HG03469 (cell line): ENCODE data around the gene SERPINB6.
"Not testable (repeated sequence)": the region's sequence is repeated elsewhere in the genome, so short reads cannot be mapped to it uniquely, and the experiment has no call there.

Experiments
- ATAC-seq: cut with Tn5 transposase; IDR thresholded peaks from one replicate; pipeline ENCODE4 v1.9.1; 2021; ENCODE audit warnings: mild to moderate bottlenecking, moderate library complexity, moderate number of reproducible peaks; ENCODE audit not compliant: unreplicated experiment

Gene SERPINB6

DNA sequence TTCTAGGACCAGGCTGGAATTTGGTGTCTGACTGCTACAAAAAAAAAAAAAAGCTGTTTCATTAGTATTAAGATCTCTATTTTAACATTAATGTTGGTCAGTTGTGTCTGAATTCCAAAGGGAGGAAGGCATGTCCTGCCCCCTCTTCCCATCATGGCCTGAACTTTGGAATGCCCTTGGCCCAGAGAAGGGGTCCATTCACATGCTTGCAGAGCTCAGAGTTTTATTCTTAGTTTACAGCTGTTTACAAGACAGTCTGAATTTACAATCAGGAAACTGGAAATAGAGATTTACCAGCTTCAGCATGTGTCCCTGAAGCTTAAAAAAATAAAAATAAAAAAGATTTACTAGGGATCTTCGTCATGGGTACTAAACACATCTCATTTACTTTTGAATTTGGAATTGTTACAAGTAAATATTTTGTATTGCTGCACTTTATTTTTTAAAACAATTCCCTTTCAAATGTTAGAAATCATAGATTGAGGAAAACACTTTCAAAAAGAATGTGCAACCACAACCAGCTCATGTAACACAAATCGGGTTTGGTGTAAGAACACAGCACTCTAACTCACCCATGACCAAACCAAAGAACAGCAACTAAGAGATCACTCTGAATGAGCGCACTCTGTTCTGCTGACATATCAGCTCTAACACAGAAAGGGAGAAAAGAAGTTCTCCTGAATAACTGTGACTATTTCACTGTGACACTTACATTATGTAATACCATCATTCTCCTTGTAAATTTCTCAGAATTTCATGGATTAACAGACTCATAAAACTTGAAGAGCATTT lies 6.6 kb upstream of the SERPINB6 start:
- no peak for ATAC-seq

DNA sequence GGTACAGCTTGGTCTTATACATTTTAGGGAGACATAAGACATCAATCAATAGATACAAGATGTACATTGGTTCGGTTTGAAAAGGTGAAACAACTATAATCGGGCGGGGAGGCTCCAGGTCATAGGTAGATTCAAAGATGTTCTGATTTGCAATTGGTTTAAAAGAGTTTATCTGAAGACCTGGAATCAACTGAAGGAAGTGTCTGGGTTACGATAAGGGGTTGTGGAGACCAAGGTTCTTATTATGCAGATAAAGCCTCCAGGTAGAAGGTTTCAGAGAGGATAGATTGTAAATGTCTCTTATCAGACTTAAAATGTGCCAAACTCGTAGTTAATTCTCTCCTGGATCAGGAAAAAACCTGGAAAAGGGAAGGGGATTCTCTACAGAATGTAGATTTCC lies 5.9 kb upstream of the SERPINB6 start:
- ATAC-seq = no peak

DNA sequence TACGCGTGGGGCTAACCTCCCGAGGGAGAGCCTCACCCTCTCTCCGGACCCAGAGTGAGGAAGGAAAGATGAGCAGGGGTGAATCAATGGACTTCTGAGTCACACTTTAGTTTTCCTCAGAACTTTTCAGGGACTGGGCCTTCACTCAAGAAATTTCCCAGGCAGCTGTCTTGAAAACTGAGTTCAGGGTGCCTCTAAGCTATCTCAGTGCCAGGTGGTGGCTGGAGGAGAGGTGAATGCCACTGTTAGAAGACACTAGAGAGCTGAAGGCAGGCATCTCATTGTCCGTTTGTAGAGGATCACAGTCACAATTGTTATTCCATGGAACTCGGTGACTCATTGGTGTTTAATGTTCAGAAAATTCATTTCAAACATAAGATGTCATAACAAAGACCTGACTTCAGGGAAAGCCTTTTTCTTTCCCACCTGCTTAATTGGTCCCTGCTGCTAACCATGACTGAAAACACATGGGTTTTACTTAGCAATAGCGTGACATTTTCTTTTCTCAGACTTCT lies 5.3 kb upstream of the SERPINB6 start:
- no peak for ATAC-seq

DNA sequence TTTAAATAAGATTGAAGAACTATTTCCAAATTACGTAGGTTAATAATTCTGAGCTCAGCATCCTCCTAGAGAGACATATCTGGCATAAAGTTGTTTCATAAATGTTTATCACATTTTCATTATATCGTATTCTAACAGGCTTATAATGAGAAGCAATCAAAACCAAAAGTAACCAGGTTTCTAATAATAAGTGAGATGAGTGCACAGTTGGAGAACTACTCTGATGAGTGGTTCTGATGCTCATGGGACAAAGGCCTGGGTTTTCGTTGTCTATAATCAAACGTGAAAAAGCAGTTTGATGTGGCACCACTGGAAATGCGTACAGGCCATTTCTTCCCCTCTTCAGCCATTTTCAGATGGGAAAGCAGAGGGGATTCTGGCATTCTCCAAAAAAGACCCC lies 4.7 kb upstream of the SERPINB6 start:
- ATAC-seq = no peak

DNA sequence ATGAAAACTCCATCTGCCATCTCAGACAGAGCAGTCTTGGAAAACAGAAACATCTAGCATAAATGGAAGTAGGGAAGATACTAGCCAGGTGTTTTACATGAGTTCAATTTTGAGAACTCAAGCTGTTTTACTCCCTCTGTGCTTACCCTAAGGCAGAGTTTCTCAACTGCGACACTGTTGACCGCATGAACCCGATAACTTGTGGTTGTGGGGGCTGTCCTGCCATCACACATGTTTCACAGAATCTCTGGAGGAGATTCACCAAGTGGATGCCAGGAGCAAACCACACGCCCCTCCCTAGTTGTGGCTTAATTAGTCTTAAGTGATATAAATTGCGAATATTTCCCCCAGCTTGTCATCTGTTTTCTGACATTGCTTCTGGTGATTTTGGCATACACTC lies 2.3 kb upstream of the SERPINB6 start:
- ATAC-seq = no peak

DNA sequence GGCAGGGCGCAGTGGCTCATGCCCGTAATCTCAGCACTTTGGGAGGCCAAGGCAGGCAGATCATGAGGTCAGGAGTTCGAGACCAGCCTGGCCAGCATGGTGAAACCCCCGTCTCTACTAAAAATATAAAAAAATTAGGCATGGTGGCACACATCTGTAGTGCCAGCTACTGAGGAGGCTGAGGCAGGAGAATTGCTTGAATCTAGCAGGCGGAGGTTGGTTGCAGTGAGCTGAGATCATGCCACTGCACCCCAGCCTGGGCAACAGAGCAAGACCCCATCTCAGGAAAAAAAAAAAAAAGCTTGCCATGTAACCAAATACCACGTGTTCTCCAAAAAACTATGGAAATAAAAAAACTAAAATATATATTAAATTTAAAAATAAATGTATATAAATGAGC lies 1.8 kb upstream of the SERPINB6 start:
- ATAC-seq = not testable (repeated sequence)

DNA sequence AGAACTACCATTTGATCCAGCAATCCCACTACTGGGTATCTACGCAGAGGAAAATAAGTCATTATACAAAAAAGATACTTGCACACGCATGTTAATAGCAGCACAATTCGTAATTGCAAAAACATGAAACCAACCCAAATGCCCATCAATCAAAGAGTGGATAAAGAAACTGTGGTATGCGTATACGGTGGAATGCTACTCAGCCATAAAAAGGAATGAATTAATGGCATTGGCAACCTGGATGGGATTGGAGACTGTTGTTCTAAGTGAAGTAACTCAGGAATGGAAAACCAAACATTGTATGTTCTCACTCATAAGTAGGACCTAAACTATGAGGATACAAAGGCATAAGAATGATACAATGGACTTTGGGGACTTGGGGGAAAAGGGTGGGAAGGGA lies 1.3 kb upstream of the SERPINB6 start:
- not testable (repeated sequence) for ATAC-seq

DNA sequence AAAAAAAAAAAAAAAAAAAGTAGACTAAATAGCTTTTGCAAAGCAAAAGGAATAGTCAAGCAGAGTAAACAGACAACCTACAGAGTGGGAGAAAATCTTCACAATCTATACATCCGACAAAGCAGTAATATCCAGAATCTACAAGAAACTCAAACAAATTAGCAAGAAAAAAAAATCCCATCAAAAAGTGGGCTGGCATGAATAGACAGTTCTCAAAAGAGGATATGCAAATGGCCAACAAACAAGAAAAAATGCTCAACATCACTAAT lies 786 bp upstream of the SERPINB6 start:
- not testable (repeated sequence) for ATAC-seq

DNA sequence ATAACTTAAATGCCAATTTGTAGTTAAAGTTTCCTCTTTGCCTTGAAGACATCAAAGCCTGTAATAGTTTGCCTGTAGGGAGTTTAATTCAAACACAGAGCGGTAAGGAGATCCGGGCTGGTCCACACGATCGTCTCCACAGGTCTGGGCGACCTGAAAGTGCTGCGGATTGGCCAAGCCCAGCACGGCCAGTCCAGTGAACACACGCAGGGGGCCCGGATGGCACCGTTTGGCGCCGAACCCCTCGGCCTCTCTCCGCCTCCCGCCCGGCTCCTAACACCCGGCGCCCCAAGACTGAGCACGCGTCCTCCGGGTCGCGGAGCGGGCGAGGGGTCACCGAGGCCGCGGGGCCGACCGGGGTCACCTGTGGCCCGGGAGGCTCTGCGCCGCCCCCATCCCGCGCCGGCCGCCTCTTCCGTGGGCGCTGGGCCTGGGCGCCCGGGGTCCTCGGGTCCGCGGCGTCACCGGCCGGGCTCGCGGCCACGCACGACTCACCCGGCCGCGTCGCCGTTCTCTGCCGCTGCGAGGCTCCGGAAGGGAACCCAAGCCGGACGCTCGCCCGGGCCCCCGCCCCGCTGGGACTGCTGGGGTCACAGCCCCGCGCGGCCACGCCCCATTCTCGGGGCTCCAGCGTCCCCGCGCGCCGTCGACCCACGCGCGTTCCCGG lies 481 bp downstream of the SERPINB6 start:
- no peak for ATAC-seq

DNA sequence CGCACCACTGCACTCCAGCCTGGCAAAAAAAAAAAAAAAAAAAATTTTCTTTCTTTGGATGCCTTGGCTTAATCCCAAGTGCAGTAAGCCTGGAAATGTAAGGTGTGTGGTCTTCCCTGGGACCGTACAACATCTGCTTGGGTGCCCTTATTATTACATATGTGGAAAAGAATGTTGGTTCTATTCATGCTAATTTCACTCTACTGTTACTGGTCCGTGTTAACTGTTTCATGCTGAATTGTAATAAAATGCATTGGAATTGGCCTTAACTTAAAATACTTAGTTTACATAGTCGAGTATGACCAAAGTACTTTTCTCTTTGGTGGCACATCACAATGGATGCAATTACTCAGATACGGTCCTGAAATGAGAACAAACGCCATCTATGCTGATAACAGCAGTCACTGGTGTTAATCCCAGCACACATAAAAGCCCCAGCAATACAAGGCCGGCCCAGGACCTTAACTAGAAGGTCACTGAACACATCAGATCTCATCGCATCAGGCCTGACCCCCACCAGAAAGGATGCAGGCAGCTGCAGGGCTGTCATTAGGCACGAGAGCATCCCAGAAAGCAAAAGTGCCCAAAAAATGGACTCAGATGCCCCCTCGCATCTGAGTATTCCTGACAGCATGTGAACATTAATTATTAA lies 1.2 kb downstream of the SERPINB6 start:
- ATAC-seq = no peak

DNA sequence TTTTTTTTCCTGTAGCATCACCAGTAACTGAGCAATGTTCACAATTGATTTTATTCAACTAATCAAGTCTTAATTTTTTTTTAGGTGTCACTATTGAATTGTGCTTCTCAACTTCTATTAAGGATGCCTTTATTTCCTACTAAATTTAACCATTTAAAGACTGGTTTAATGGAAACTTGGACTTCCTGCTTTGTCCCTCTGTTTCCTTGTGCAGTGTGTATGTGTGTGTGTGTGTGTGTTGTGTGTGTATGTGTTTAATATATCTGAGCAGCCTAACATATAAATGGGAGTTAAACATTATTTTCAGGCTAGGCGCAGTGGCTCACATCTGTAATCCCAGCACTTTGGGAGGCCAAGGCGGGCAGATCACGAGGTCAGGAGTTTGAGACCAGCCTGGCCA lies 1.8 kb downstream of the SERPINB6 start:
- ATAC-seq = no peak

DNA sequence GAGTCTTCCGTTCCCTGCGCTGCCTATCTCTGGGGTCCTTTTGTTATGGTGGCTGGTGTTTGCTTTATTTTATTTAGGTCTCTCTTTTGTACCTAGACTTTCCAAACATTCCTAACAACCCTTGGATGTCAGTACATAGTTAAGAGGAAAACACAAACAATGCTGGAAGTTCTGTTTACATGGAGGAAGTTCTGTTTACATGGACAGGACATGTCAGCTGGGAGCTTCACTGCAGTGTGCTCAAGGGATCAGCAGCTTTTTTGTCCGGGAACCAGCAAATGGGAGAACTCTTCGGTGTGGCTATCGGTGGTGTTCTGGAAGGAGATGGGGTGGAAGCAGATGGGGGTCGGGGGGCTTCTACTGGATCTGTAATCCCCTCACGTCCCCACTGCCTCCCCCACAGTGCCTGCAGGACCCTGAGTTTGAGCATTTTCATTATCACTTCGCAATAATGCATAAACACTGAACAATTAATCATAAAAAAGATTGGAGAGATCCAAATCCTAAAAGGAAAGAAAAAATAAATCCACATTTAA lies 2.7 kb downstream of the SERPINB6 start:
- no peak for ATAC-seq

DNA sequence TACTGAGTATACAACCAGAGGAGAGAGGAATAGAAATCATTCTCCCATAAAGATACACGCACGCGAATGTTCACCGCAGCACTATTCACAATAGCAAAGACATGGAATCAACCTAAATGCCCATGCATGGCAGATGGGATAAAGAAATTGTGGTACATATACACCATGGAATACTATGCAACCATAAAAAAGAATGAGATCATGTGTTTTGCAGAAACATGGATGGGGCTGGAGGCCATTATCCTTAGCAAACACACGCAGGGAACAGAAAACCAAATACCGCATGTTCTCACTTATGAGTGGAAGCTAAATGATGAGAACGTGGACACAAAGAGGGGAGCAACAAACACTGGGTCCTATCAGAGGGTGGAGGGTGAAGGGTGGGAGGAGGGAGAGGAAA lies 3.4 kb downstream of the SERPINB6 start:
- ATAC-seq = no peak

DNA sequence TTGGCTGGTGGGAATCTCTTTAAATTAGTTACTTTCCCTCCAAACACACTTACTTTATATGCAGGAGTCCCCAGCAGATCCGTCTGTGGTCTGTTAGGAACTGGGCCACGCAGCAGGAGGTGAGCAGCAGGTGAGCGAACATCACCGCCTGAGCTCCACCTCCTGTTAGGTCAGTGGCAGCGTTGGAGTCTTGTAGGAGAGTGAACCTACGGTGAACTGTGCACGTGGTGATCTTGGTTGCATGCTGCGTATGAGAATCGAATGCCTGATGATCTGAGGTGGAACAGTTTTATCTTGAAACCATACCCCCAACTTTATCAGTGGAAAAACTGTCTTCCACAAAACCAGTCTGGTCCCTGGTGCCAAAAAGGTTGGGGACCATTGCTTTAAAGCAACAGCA lies 5.0 kb downstream of the SERPINB6 start:
- ATAC-seq = no peak

DNA sequence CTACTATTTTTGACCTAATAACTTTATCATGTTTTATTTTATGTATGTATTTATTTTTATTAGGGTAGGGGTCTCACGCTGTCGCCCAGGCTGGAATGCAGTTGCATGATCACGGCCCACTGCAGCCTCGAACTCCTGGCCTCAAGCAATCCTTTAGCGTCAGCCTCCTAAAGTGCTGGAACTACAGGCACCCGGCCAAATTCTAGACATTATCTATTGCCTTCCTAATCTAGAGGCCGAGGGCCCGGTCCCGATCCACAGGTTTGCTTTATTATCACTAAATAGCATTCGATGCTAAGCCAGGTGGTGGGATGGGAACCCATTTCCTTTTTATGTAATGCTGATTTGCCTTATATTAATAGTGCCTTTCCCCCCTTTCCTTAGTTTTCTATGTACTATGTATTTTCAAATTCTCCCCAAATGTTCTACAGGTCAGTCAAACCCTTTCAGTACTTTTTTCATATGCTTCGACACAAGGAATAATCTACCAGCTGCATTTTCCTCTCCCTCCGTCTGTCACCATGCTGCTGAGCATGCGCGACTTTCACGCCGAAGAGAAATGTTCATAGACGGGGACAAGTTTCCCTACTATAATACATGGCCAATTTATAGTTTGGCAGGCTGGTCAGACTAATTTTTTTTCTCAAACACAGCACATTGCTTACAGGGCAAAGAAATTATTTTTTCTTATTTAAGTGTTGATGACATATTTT lies 6.4 kb downstream of the SERPINB6 start:
- no peak for ATAC-seq

DNA sequence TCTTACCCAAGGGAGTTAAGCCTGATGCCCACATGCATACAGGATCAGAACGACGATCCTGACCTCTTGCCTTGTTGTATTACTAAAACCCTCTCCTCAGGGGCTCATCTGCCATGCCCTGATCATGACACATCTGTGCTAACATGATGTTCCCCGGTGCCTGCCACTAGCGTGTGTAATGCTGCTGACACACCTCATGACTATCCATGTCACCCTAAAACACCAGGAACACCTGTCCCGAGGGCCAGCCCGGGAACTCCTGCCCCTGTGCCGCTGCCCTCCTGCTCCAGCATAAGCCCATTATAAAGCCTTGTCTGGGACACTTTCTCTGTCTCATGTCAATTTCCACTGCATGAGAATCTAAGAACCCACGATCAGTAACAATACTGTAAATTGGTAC lies 7.6 kb downstream of the SERPINB6 start:
- no peak for ATAC-seq

DNA sequence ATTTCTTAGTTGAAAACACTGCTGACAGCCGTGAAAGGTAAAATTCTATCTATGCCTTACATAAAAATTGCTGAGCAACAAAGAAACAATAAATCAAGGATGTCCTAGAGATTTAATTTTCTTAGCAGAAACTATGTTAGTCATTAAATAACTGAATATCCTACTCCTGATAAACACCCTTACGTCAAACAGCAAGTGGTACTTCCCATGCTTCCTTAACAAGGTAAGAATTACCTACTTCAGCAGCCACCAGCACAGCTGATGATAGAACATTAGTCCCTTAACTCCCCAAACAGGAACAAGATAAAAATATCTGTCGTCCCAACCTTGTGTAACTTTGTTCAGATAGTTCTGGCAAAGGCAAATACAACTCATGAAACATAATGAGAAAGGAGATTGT lies 8.7 kb downstream of the SERPINB6 start:
- no peak for ATAC-seq

DNA sequence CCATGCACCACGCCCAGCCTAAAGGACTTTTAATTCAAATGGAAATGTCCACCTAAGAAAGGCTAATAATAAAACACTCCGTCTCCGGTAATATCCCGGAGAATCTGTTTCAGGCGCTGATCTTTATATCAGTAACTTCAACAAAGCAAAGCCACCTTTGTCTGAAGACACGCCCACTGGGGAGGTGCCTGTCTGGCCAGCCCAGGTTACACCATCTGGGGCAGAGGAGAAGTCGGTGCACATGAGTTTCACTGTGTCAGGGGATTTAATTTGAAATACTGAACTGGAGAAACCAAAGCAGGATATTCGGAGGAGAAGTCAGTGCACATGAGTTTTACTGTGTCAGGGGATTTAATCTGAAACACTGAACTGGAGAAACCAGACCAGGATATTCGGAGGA lies 9.4 kb downstream of the SERPINB6 start:
- ATAC-seq = no peak

DNA sequence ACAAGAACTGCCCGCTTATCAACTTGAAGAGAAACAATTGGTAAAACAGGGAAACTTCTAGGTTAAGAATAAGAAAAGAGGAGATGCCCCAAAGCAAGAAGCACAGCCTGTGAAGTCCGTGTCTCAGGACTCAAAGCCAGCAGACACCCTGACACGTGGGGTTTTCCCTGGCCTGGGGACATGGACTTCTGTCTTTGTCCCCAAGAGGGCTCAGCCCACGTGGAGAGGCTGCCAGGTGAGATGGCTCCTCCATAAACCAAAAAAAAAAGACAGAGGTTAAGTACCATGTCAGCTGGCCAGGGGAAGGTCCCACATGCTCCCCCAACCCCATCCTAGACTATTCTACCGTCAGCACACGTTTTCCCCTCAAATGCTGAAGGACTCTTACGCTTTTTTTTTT lies 9.9 kb downstream of the SERPINB6 start:
- no peak for ATAC-seq

DNA sequence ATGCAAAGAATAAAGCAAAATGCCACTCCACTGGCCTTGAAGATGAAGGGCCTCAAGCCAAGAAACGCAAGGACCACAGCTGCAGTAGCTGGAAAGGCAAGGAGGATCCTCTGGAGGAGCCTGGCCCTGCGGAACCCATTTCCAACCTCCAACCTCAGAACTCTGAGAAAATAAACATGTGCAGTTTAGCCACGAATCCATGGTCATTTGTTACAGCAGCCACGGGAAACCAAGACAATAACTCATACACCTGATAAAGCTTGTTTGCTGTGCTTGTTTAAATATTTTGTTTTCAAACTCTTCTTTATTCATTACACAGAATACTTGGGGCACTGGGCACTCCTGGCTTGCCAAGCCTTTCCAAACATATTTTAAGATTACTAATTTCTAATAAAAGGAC lies 10.4 kb downstream of the SERPINB6 start:
- no peak for ATAC-seq
